ENCODE data around the gene DNAH6. TPM values are rescaled to one million over a fixed set of nuclear protein-coding genes. Genes with fewer than 3 reads are reported as not detected.

Gene DNAH6
- total RNA-seq, 4 donors from 2014 or later: 3.2 to 9.3 (median 6.3) TPM

GRCh38 chr2:84849271-84849952 lies 333.1 kb downstream of the DNAH6 start:
- no peak overlapping the region for H3K27ac ChIP-seq
- H3K36me3 ChIP-seq: no peaks in the 10 kb centered on the region
- no peaks in the 10 kb centered on the region for H3K27me3 ChIP-seq
- DNase-seq: no peak
- intact Hi-C loops (cut with DNase I): no loop called here
- no peak for TF ChIP-seq CTCF (IDR thresholded peaks at IDR 0.05)
- no peak for TF ChIP-seq POLR2A (IDR thresholded peaks at IDR 0.05)
- no peaks in the 10 kb centered on the region for H3K9me3 ChIP-seq
- 89 to 90% methylated on average over 8 of the region's 8 CpGs for WGBS, 2 donors
- H3K4me1 ChIP-seq: no peaks in the 10 kb centered on the region
- no peak overlapping the region for H3K4me3 ChIP-seq (replicated peaks in 1 of 3)

GRCh38 chr2:84850471-84850870 lies 334.2 kb downstream of the DNAH6 start:
- TF ChIP-seq POLR2A (IDR thresholded peaks at IDR 0.05) (no peak), CTCF (IDR thresholded peaks at IDR 0.05) (no peak)
- DNase-seq: no peak
- intact Hi-C loops (cut with DNase I): no loop called here
- WGBS, 2 donors: 90 to 95% methylated on average over 4 of the region's 4 CpGs
- Histone ChIP-seq H3K27ac (no peak overlapping the region), H3K4me1 (no peaks in the 10 kb centered on the region), H3K27me3 (no peaks in the 10 kb centered on the region), H3K36me3 (no peaks in the 10 kb centered on the region), H3K9me3 (no peaks in the 10 kb centered on the region), H3K4me3 (replicated peaks in 1 of 3) (no peak overlapping the region)

GRCh38 chr2:84851876-84852275 lies 335.6 kb downstream of the DNAH6 start:
- H3K9me3 ChIP-seq: no peaks in the 10 kb centered on the region
- no peaks in the 10 kb centered on the region for H3K27me3 ChIP-seq
- intact Hi-C loops (cut with DNase I): no loop called here
- H3K27ac ChIP-seq: no peak overlapping the region
- no peak for DNase-seq
- TF ChIP-seq POLR2A (IDR thresholded peaks at IDR 0.05) (no peak), CTCF (IDR thresholded peaks at IDR 0.05) (no peak)
- no peaks in the 10 kb centered on the region for H3K36me3 ChIP-seq
- no peaks in the 10 kb centered on the region for H3K4me1 ChIP-seq
- no peak overlapping the region for H3K4me3 ChIP-seq (replicated peaks in 1 of 3)
- 75 to 83% methylated on average over 3 of the region's 3 CpGs for WGBS, 2 donors

GRCh38 chr2:84854850-84855249 lies 338.6 kb downstream of the DNAH6 start:
- H3K27ac ChIP-seq: no peak overlapping the region
- H3K36me3 ChIP-seq: no peaks in the 10 kb centered on the region
- H3K27me3 ChIP-seq: no peaks in the 10 kb centered on the region
- H3K9me3 ChIP-seq: no peaks in the 10 kb centered on the region
- intact Hi-C loops (cut with DNase I): no loop called here
- H3K4me3 ChIP-seq (replicated peaks in 1 of 3): no peak overlapping the region
- H3K4me1 ChIP-seq: no peaks in the 10 kb centered on the region
- TF ChIP-seq CTCF (IDR thresholded peaks at IDR 0.05) (no peak), POLR2A (IDR thresholded peaks at IDR 0.05) (no peak)
- no peak for DNase-seq
- WGBS, 2 donors: 65 to 66% methylated on average over 4 of the region's 4 CpGs

GRCh38 chr2:84855731-84856130 lies 339.4 kb downstream of the DNAH6 start:
- no peaks in the 10 kb centered on the region for H3K27me3 ChIP-seq
- H3K4me3 ChIP-seq (replicated peaks in 1 of 3): no peak overlapping the region
- no peak overlapping the region for H3K27ac ChIP-seq
- 40 to 47% methylated on average over 11 of the region's 11 CpGs for WGBS, 2 donors
- H3K9me3 ChIP-seq: no peaks in the 10 kb centered on the region
- no peaks in the 10 kb centered on the region for H3K4me1 ChIP-seq
- H3K36me3 ChIP-seq: no peaks in the 10 kb centered on the region
- no peak for DNase-seq
- TF ChIP-seq POLR2A (IDR thresholded peaks at IDR 0.05) (no peak), CTCF (IDR thresholded peaks at IDR 0.05) (no peak)
- intact Hi-C loops (cut with DNase I): no loop called here
